ENCODE data around the gene RNF10. TPM values are rescaled to one million over a fixed set of nuclear protein-coding genes. Genes with fewer than 3 reads are reported as not detected.
A peak's percentile ranks its signal among the peaks of the same experiment; 100 is the strongest.

The RNF10 gene
- total and polyA plus RNA-seq, 9 of the 15 experiments (the other 6 are each of a cell fraction or from before 2014, with no cell fraction given), result 43.0 to 139 (median 80.1) TPM

- peak; percentile 74 for TF ChIP-seq PRDM10 (IDR thresholded peaks at IDR 0.05; ENCODE audit: partially characterized antibody)
These were observed 37.5 kb upstream of the RNF10 start (continued) for GRCh38 chr12:120496413-120497340.

GRCh38 chr12:120497524-120498150, 36.5 kb upstream of the RNF10 start:
- Histone ChIP-seq H3K9me3 (replicated peaks; ENCODE audit: control insufficient read depth, insufficient read depth, low read depth, low read length) (0 out of 2 replicates have a peak, but pooled peaks cover 2% of the 10 kb centered on the region), H3K4me1 (replicated peaks in 1 of 2; ENCODE audit: control insufficient read depth in 2 of 2, insufficient read depth in 2 of 2, low read length in 2 of 2) (peaks cover 2 to 15% of the 10 kb centered on the region in 2 experiments; a peak in 3 of 5 replicates), H3K27me3 (ENCODE audit: control insufficient read depth in 2 of 2, insufficient read depth in 2 of 2, low read length in 2 of 2) (no peaks in the 10 kb centered on the region), H3K36me3 (ENCODE audit: control insufficient read depth, insufficient read depth, low read length) (peaks cover 24% of the 10 kb centered on the region; the same call in 2 of the 3 replicates), H3K9ac (ENCODE audit: insufficient read depth in 1 of 2, low read depth in 2 of 2, low read length in 2 of 2) (peak overlapping the region in 1 of 2 experiments; percentile 77; a peak in 2 of 4 replicates), H3K79me2 (ENCODE audit: control insufficient read depth, insufficient read depth, low read length) (peaks cover 43% of the 10 kb centered on the region), H3K4me3 (peak overlapping the region; percentile 97), H4K20me1 (replicated peaks; ENCODE audit: control insufficient read depth, insufficient read depth, low read length) (peaks cover 12% of the 10 kb centered on the region; the same call in 1 of the 2 replicates), H3K4me2 (ENCODE audit: insufficient read depth, low read length) (peak overlapping the region; percentile 96), H3K27ac (ENCODE audit: extremely low read depth, low read depth, low read length) (0 out of 3 replicates have a peak overlapping the region, but pooled peaks have one; percentile 86), H3K9me1 (ENCODE audit: control insufficient read depth, insufficient read depth, low read length) (no peaks in the 10 kb centered on the region), H2AFZ (ENCODE audit: low read depth, low read length) (no peak overlapping the region)
- ATAC-seq (no peak), FAIRE-seq (no peak), DNase-seq (ENCODE audit: extremely low read depth in 1 of 4, low spot score in 3 of 4) (no peak)
- intact Hi-C loops (cut with micrococcal nuclease), result loop anchor here (2.0 kb wide), 1 partner anchor 43 kb away; no protein-coding TSS in a partner anchor
- 25% methylated on average over 9 of the region's 9 CpGs for WGBS (ENCODE audit: insufficient coverage, low coverage, missing lambda C conversion rate)
- in situ Hi-C loops (cut with MboI), result no loop called here
- ChIA-PET POLR2A (interaction anchor here (0.5 to 4.6 kb wide), 8 partner anchors 8 to 43 kb away, joined by 3 to 21 read pairs (median 6); a partner anchor contains a TSS), CTCF (ENCODE audit: low intra/inter-chr PET ratio) (interaction anchor here (1.0 kb wide), 1 partner anchor 25 kb away, joined by 3 read pairs; no protein-coding TSS in a partner anchor)
- TF ChIP-seq NR2C2 (CRISPR knock-in tag; IDR thresholded peaks at IDR 0.05) (no peak), NR2C2 (tag; IDR thresholded peaks at IDR 0.05) (peak; percentile 54), KAT7 (CRISPR knock-in tag; IDR thresholded peaks at IDR 0.05; ENCODE audit: borderline replicate concordance) (no peak), NR2C1 (IDR thresholded peaks at IDR 0.05) (no peak), NR2C1 (tag; IDR thresholded peaks at IDR 0.05) (peak; percentile 40)
- BruUV-seq (replicated peaks), result no TSS peak

All from K562 (cell line).